Neural cell (in vitro differentiated cells): Measurements from ENCODE around the gene FAM124A. TPM values are rescaled to one million over a fixed set of nuclear protein-coding genes. Genes with fewer than 3 reads are reported as not detected.

ENCODE experiments used
- H2AFZ ChIP-seq: fragments of 200-600, 300-800 bp; sonication (generic), shearing (Covaris generic); 2 replicates; pipeline ENCODE4 v1.6.0; 2014; ENCODE audit warnings: low read depth, mild to moderate bottlenecking, antibody characterized with exemption, low read length, moderate library complexity
- H3F3A ChIP-seq: fragments of 200-600 bp; shearing (Covaris generic); 2 replicates; pipeline ENCODE4 v1.6.1; 2016; ENCODE audit warnings: mild to moderate bottlenecking, moderate library complexity, mixed read lengths, antibody characterized with exemption, low read length; ENCODE audit not compliant: insufficient read depth, poor library complexity, severe bottlenecking
- H3K27ac ChIP-seq: fragments of 200-600, 300-800 bp; sonication (generic), shearing (Covaris generic); 2 replicates; pipeline ENCODE4 v1.5.1; 2014; ENCODE audit warnings: mild to moderate bottlenecking, low read length, moderate library complexity
- H3K27me3 ChIP-seq: fragments of 300-800, 200-600 bp; sonication (generic), shearing (Covaris generic); 2 replicates; pipeline ENCODE4 v1.6.0; 2014; ENCODE audit warnings: mild to moderate bottlenecking, low read depth, low read length, moderate library complexity; ENCODE audit not compliant: insufficient read depth
- H3K36me3 ChIP-seq: fragments of 300-800, 200-600 bp; sonication (generic), shearing (Covaris generic); 2 replicates; pipeline ENCODE4 v1.5.1; 2014; ENCODE audit warnings: mild to moderate bottlenecking, antibody characterized with exemption, low read length, moderate library complexity; ENCODE audit not compliant: insufficient read depth
- H3K4me2 ChIP-seq: fragments of 300-800, 200-600 bp; sonication (generic), shearing (Covaris generic); 2 replicates; pipeline ENCODE4 v1.6.0; 2014; ENCODE audit warnings: mild to moderate bottlenecking, low read length
- H3K4me3 ChIP-seq: fragments of 300-800, 200-600 bp; sonication (generic), shearing (Covaris generic); 2 replicates; pipeline ENCODE4 v1.5.1; 2014; ENCODE audit warnings: mild to moderate bottlenecking, low read length, moderate library complexity
- H3K79me2 ChIP-seq: fragments of 200-600 bp; shearing (Covaris generic); replicated peaks from 2 replicates; pipeline ENCODE4 v1.6.0; 2014; ENCODE audit warnings: mild to moderate bottlenecking, low read length, moderate library complexity; ENCODE audit not compliant: insufficient read depth
- H3K9ac ChIP-seq: fragments of 300-800, 200-600 bp; sonication (generic), shearing (Covaris generic); 2 replicates; pipeline ENCODE4 v1.6.1; 2016; ENCODE audit warnings: mild to moderate bottlenecking, low read length, mixed read lengths
- H3K9me2 ChIP-seq: fragments of 200-600 bp; shearing (Covaris generic); 2 replicates; pipeline ENCODE4 v1.6.1; 2016; ENCODE audit warnings: mild to moderate bottlenecking, low read length, mixed read lengths; ENCODE audit not compliant: insufficient read depth
- H3K9me3 ChIP-seq: fragments of 200-600, 300-800 bp; sonication (generic), shearing (Covaris generic); 2 replicates; pipeline ENCODE4 v1.6.1; 2016; ENCODE audit warnings: mild to moderate bottlenecking, mixed run types, low read length, moderate library complexity, mixed read lengths
- H4K20me1 ChIP-seq: fragments of 200-600 bp; shearing (Covaris generic); 2 replicates; pipeline ENCODE4 v1.6.1; 2016; ENCODE audit warnings: mild to moderate bottlenecking, mixed run types; ENCODE audit not compliant: insufficient read depth
- CTCF ChIP-seq: fragments of 450-650 bp; IDR thresholded peaks from 2 replicates; pipeline ENCODE4 v1.5.1; 2014; ENCODE audit warnings: antibody characterized with exemption, mild to moderate bottlenecking, moderate library complexity; ENCODE audit not compliant: poor library complexity, severe bottlenecking
- EP300 ChIP-seq: fragments of 450-650 bp; conservative IDR thresholded peaks from 2 replicates; pipeline ENCODE4 v1.6.1; 2014; ENCODE audit warnings: antibody characterized with exemption, mild to moderate bottlenecking, moderate library complexity; ENCODE audit not compliant: poor library complexity, severe bottlenecking
- EZH2 ChIP-seq: fragments of 200-600, 300-800 bp; shearing (Covaris generic), sonication (generic); IDR thresholded peaks from 2 replicates; pipeline ENCODE4 v1.6.1; 2014; ENCODE audit warnings: antibody characterized with exemption, low read length, borderline replicate concordance, mild to moderate bottlenecking; ENCODE audit not compliant: insufficient read depth, poor library complexity, severe bottlenecking
- MXI1 ChIP-seq: fragments of 450-650 bp; conservative IDR thresholded peaks from 2 replicates; pipeline ENCODE4 v1.6.1; 2014; ENCODE audit warnings: antibody characterized with exemption, mild to moderate bottlenecking; ENCODE audit not compliant: poor library complexity, severe bottlenecking
- POLR2AphosphoS5 ChIP-seq: IDR thresholded peaks from 2 replicates; pipeline ENCODE4 v1.6.1; 2012
- RAD21 ChIP-seq: fragments of 450-650 bp; conservative IDR thresholded peaks from 2 replicates; pipeline ENCODE4 v1.6.1; 2014; ENCODE audit warnings: antibody characterized with exemption, mild to moderate bottlenecking, moderate library complexity
- REST ChIP-seq: IDR thresholded peaks from 2 replicates; pipeline ENCODE4 v1.6.1; 2012; ENCODE audit warnings: borderline replicate concordance
- SMC3 ChIP-seq: fragments of 450-650 bp; conservative IDR thresholded peaks from 2 replicates; pipeline ENCODE4 v1.6.1; 2014; ENCODE audit warnings: antibody characterized with exemption, mild to moderate bottlenecking, moderate library complexity; ENCODE audit not compliant: poor library complexity
- TAF1 ChIP-seq: IDR thresholded peaks from 2 replicates; pipeline ENCODE4 v1.6.1; 2012; ENCODE audit warnings: low read depth
- polyA plus RNA-seq: library from polyadenylated mRNA; depleted of rRNA; stranded (reverse); fragments of >200 nt; gene quantifications from 2 replicates; pipeline ENCODE4 v1.2.3, GENCODE V29; 2014

The FAM124A gene
- polyA plus RNA-seq, 1 donor from 2014 or later: 3.0 TPM

- Histone ChIP-seq H3K27me3 (no peaks in the 10 kb centered on the region), H4K20me1 (no peaks in the 10 kb centered on the region), H2AFZ (no peak overlapping the region), H3K36me3 (no peaks in the 10 kb centered on the region), H3K9me3 (no peaks in the 10 kb centered on the region), H3F3A (no peaks in the 10 kb centered on the region), H3K4me2 (no peak overlapping the region), H3K27ac (no peak overlapping the region), H3K9ac (no peak overlapping the region), H3K4me3 (no peak overlapping the region), H3K79me2 (no peaks in the 10 kb centered on the region), H3K9me2 (no peaks in the 10 kb centered on the region)
- TF ChIP-seq EP300 (no peak), POLR2AphosphoS5 (no peak), REST (no peak), RAD21 (no peak), MXI1 (no peak), EZH2 (no peak), SMC3 (no peak), CTCF (no peak), TAF1 (no peak)
Measured at GRCh38 chr13:51331354-51331861, 109.2 kb downstream of the FAM124A start.

GRCh38 chr13:51332566-51333361, 110.6 kb downstream of the FAM124A start:
- no peaks in the 10 kb centered on the region for H3K9me2 ChIP-seq
- H3K9ac ChIP-seq: no peak overlapping the region
- H3K79me2 ChIP-seq: no peaks in the 10 kb centered on the region
- TF ChIP-seq CTCF (no peak), REST (no peak), EZH2 (no peak), SMC3 (no peak), RAD21 (no peak), MXI1 (no peak), EP300 (no peak), POLR2AphosphoS5 (no peak), TAF1 (no peak)
- no peak overlapping the region for H3K4me2 ChIP-seq
- H3K27me3 ChIP-seq: no peaks in the 10 kb centered on the region
- no peaks in the 10 kb centered on the region for H4K20me1 ChIP-seq
- H3K9me3 ChIP-seq: no peaks in the 10 kb centered on the region
- no peaks in the 10 kb centered on the region for H3K36me3 ChIP-seq
- no peak overlapping the region for H3K27ac ChIP-seq
- H3F3A ChIP-seq: no peaks in the 10 kb centered on the region
- H3K4me3 ChIP-seq: no peak overlapping the region
- no peak overlapping the region for H2AFZ ChIP-seq
